ENCODE data around the gene LENG1.

The LENG1 gene

GRCh38 chr19:54106716-54107115, 52.8 kb downstream of the LENG1 start:
- no peak for DNase-seq (ENCODE audit: low read depth in 1 of 2, low spot score in 1 of 2)
- no peak overlapping the region for H3K27ac ChIP-seq (replicated peaks)
- H3K4me3 ChIP-seq (replicated peaks; ENCODE audit: insufficient read depth, low read length) = no peak overlapping the region
- TF ChIP-seq, protein P1, sequence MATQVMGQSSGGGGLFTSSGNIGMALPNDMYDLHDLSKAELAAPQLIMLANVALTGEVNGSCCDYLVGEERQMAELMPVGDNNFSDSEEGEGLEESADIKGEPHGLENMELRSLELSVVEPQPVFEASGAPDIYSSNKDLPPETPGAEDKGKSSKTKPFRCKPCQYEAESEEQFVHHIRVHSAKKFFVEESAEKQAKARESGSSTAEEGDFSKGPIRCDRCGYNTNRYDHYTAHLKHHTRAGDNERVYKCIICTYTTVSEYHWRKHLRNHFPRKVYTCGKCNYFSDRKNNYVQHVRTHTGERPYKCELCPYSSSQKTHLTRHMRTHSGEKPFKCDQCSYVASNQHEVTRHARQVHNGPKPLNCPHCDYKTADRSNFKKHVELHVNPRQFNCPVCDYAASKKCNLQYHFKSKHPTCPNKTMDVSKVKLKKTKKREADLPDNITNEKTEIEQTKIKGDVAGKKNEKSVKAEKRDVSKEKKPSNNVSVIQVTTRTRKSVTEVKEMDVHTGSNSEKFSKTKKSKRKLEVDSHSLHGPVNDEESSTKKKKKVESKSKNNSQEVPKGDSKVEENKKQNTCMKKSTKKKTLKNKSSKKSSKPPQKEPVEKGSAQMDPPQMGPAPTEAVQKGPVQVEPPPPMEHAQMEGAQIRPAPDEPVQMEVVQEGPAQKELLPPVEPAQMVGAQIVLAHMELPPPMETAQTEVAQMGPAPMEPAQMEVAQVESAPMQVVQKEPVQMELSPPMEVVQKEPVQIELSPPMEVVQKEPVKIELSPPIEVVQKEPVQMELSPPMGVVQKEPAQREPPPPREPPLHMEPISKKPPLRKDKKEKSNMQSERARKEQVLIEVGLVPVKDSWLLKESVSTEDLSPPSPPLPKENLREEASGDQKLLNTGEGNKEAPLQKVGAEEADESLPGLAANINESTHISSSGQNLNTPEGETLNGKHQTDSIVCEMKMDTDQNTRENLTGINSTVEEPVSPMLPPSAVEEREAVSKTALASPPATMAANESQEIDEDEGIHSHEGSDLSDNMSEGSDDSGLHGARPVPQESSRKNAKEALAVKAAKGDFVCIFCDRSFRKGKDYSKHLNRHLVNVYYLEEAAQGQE (IDR thresholded peaks at IDR 0.05; ENCODE audit: insufficient replicate concordance, low read depth) = no peak
- TF ChIP-seq GABPA (IDR thresholded peaks at IDR 0.05; ENCODE audit: low read depth) (no peak), POLR2AphosphoS5 (IDR thresholded peaks at IDR 0.05; ENCODE audit: low read depth) (no peak), SPI1 (IDR thresholded peaks at IDR 0.05; ENCODE audit: borderline replicate concordance, low read depth) (no peak)
- TF ChIP-seq, protein P2, sequence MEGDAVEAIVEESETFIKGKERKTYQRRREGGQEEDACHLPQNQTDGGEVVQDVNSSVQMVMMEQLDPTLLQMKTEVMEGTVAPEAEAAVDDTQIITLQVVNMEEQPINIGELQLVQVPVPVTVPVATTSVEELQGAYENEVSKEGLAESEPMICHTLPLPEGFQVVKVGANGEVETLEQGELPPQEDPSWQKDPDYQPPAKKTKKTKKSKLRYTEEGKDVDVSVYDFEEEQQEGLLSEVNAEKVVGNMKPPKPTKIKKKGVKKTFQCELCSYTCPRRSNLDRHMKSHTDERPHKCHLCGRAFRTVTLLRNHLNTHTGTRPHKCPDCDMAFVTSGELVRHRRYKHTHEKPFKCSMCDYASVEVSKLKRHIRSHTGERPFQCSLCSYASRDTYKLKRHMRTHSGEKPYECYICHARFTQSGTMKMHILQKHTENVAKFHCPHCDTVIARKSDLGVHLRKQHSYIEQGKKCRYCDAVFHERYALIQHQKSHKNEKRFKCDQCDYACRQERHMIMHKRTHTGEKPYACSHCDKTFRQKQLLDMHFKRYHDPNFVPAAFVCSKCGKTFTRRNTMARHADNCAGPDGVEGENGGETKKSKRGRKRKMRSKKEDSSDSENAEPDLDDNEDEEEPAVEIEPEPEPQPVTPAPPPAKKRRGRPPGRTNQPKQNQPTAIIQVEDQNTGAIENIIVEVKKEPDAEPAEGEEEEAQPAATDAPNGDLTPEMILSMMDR (IDR thresholded peaks at IDR 0.05; ENCODE audit: insufficient read depth, low read length) = no peak
- no peaks in the 10 kb centered on the region for H3K27me3 ChIP-seq (ENCODE audit: insufficient read depth, poor library complexity, severe bottlenecking)

GRCh38 chr19:54105796-54106195, 53.7 kb downstream of the LENG1 start:
- no peaks in the 10 kb centered on the region for H3K27me3 ChIP-seq (ENCODE audit: insufficient read depth, poor library complexity, severe bottlenecking)
- TF ChIP-seq, protein P2 (IDR thresholded peaks at IDR 0.05; ENCODE audit: insufficient read depth, low read length) = no peak
- TF ChIP-seq, protein P1 (IDR thresholded peaks at IDR 0.05; ENCODE audit: insufficient replicate concordance, low read depth) = no peak
- TF ChIP-seq POLR2AphosphoS5 (IDR thresholded peaks at IDR 0.05; ENCODE audit: low read depth) = no peak
- TF ChIP-seq GABPA (IDR thresholded peaks at IDR 0.05; ENCODE audit: low read depth) = no peak
- TF ChIP-seq SPI1 (IDR thresholded peaks at IDR 0.05; ENCODE audit: borderline replicate concordance, low read depth) = no peak
- no peak for DNase-seq (ENCODE audit: low read depth in 1 of 2, low spot score in 1 of 2)
- no peak overlapping the region for H3K4me3 ChIP-seq (replicated peaks; ENCODE audit: insufficient read depth, low read length)
- H3K27ac ChIP-seq (replicated peaks) = no peak overlapping the region

Measured in HL-60 (cell line).